ENCODE data around the gene MT1F.

DNA sequence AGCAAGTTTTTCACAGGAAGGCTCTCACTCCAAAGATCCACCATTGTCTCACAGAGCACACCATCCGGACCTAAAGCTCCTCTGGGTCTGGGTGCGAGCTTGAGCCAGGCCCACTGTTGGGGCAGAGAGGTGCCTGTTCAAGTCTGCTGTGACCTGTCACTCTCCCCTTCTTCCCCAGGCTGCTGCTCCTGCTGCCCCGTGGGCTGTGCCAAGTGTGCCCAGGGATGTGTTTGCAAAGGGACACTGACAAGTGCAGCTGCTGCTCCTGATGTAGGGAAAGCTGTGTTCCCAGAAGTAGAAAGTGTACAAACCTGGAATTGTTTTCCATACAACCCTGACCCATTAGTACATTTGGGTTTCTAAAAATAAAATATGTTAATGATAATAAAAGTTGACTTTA lies 19.7 kb downstream of the MT1F start:
- TF ChIP-seq, protein P1, sequence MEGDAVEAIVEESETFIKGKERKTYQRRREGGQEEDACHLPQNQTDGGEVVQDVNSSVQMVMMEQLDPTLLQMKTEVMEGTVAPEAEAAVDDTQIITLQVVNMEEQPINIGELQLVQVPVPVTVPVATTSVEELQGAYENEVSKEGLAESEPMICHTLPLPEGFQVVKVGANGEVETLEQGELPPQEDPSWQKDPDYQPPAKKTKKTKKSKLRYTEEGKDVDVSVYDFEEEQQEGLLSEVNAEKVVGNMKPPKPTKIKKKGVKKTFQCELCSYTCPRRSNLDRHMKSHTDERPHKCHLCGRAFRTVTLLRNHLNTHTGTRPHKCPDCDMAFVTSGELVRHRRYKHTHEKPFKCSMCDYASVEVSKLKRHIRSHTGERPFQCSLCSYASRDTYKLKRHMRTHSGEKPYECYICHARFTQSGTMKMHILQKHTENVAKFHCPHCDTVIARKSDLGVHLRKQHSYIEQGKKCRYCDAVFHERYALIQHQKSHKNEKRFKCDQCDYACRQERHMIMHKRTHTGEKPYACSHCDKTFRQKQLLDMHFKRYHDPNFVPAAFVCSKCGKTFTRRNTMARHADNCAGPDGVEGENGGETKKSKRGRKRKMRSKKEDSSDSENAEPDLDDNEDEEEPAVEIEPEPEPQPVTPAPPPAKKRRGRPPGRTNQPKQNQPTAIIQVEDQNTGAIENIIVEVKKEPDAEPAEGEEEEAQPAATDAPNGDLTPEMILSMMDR (optimal IDR thresholded peaks at IDR 0.05 in 1 of 3, IDR thresholded peaks at IDR 0.05 in 1 of 3, conservative IDR thresholded peaks at IDR 0.05 in 1 of 3; ENCODE audit: extremely low read depth in 1 of 3, insufficient read depth in 2 of 3, low read length in 3 of 3) = no peak
- TF ChIP-seq EZH2 (IDR thresholded peaks at IDR 0.05; ENCODE audit: low read length) = no peak
